ENCODE results near the gene ECPAS.

DNA sequence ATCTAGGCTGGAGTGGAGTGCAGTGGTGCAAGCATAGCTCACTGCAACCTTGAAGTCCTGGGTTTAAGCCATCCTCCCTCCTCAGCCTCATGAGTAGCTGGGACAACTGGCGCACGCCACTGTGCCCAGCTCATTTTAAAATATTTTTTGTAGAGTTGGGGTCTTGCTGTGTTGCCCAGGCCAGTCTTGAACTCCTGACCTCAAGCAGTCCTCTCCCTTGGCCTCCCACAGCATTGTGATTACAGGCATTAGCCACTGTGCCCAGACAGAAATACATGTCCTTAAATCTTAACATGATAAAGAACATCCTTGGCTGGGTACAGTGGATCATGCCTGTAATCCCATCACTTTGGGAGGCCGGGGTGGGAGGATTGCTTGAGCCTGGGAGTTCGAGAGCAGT is 47.5 kb upstream of the ECPAS start:
- TF ChIP-seq, protein P1, sequence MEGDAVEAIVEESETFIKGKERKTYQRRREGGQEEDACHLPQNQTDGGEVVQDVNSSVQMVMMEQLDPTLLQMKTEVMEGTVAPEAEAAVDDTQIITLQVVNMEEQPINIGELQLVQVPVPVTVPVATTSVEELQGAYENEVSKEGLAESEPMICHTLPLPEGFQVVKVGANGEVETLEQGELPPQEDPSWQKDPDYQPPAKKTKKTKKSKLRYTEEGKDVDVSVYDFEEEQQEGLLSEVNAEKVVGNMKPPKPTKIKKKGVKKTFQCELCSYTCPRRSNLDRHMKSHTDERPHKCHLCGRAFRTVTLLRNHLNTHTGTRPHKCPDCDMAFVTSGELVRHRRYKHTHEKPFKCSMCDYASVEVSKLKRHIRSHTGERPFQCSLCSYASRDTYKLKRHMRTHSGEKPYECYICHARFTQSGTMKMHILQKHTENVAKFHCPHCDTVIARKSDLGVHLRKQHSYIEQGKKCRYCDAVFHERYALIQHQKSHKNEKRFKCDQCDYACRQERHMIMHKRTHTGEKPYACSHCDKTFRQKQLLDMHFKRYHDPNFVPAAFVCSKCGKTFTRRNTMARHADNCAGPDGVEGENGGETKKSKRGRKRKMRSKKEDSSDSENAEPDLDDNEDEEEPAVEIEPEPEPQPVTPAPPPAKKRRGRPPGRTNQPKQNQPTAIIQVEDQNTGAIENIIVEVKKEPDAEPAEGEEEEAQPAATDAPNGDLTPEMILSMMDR (IDR thresholded peaks at IDR 0.05): no peak
- TF ChIP-seq, protein P2, sequence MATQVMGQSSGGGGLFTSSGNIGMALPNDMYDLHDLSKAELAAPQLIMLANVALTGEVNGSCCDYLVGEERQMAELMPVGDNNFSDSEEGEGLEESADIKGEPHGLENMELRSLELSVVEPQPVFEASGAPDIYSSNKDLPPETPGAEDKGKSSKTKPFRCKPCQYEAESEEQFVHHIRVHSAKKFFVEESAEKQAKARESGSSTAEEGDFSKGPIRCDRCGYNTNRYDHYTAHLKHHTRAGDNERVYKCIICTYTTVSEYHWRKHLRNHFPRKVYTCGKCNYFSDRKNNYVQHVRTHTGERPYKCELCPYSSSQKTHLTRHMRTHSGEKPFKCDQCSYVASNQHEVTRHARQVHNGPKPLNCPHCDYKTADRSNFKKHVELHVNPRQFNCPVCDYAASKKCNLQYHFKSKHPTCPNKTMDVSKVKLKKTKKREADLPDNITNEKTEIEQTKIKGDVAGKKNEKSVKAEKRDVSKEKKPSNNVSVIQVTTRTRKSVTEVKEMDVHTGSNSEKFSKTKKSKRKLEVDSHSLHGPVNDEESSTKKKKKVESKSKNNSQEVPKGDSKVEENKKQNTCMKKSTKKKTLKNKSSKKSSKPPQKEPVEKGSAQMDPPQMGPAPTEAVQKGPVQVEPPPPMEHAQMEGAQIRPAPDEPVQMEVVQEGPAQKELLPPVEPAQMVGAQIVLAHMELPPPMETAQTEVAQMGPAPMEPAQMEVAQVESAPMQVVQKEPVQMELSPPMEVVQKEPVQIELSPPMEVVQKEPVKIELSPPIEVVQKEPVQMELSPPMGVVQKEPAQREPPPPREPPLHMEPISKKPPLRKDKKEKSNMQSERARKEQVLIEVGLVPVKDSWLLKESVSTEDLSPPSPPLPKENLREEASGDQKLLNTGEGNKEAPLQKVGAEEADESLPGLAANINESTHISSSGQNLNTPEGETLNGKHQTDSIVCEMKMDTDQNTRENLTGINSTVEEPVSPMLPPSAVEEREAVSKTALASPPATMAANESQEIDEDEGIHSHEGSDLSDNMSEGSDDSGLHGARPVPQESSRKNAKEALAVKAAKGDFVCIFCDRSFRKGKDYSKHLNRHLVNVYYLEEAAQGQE (IDR thresholded peaks at IDR 0.05; ENCODE audit: insufficient read depth in 1 of 2, low read depth in 2 of 2, low read length in 1 of 2): no peak
